ENCODE measurements around the gene RPLP1.

Gene RPLP1

GRCh38 chr15:69468241-69469121 is 15.9 kb downstream of the RPLP1 start:
- TF ChIP-seq POLR2AphosphoS5 (IDR thresholded peaks at IDR 0.05; ENCODE audit: low read depth) (peak; percentile 73), CTCF (IDR thresholded peaks at IDR 0.05; ENCODE audit: insufficient read depth, low read length) (no peak), GABPA (IDR thresholded peaks at IDR 0.05; ENCODE audit: low read depth) (no peak), SPI1 (IDR thresholded peaks at IDR 0.05; ENCODE audit: borderline replicate concordance, low read depth) (peak; percentile 98)
- TF ChIP-seq, protein P1, sequence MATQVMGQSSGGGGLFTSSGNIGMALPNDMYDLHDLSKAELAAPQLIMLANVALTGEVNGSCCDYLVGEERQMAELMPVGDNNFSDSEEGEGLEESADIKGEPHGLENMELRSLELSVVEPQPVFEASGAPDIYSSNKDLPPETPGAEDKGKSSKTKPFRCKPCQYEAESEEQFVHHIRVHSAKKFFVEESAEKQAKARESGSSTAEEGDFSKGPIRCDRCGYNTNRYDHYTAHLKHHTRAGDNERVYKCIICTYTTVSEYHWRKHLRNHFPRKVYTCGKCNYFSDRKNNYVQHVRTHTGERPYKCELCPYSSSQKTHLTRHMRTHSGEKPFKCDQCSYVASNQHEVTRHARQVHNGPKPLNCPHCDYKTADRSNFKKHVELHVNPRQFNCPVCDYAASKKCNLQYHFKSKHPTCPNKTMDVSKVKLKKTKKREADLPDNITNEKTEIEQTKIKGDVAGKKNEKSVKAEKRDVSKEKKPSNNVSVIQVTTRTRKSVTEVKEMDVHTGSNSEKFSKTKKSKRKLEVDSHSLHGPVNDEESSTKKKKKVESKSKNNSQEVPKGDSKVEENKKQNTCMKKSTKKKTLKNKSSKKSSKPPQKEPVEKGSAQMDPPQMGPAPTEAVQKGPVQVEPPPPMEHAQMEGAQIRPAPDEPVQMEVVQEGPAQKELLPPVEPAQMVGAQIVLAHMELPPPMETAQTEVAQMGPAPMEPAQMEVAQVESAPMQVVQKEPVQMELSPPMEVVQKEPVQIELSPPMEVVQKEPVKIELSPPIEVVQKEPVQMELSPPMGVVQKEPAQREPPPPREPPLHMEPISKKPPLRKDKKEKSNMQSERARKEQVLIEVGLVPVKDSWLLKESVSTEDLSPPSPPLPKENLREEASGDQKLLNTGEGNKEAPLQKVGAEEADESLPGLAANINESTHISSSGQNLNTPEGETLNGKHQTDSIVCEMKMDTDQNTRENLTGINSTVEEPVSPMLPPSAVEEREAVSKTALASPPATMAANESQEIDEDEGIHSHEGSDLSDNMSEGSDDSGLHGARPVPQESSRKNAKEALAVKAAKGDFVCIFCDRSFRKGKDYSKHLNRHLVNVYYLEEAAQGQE (IDR thresholded peaks at IDR 0.05; ENCODE audit: insufficient replicate concordance, low read depth): no peak
- Histone ChIP-seq H3K27ac (replicated peaks) (peak overlapping the region; percentile 13), H3K4me3 (replicated peaks; ENCODE audit: insufficient read depth, low read length) (no peak overlapping the region), H3K27me3 (ENCODE audit: insufficient read depth, poor library complexity, severe bottlenecking) (no peaks in the 10 kb centered on the region)
- DNase-seq (ENCODE audit: low read depth in 1 of 2, low spot score in 1 of 2): peak; percentile 62 to 89

DNA sequence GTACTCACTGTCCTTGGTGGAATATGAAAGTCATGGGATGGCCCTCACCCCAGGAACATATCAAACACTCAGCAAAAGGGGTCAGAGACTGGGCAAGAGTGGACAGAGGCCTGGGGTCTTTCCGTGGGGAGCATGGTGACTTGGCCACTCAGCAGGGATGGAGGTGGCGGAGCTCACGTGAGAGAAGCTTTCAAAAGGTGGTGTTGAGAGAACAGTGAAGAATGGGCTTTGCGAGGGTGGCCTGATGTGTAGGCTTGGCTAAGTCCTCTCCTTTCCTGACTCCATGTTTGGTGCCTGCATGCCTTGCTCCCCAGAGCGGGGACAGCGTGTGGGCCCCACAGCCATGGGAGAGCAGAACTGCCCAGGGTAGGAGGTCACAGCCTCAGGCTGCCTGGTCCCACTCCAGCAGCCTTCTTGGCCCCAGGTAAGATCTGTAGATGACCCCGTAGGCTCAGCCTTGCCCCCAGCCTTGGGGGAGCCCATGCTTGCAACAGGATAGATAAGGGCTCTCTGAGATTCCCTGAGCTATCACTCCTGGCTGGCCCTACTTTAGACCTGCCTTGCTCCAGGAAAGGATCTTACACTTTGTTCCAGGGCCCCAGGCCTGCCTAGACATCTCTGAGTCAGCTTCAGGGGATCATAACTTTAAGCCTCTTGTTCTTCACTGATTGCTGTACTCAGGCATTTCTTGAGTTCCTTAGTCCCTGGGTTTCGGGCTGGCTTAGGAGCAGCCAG is 17.0 kb downstream of the RPLP1 start:
- DNase-seq (ENCODE audit: low read depth in 1 of 2, low spot score in 1 of 2): no peak

More for the DNA sequence above, 17.0 kb downstream of the RPLP1 start:
- no peaks in the 10 kb centered on the region for H3K27me3 ChIP-seq (ENCODE audit: insufficient read depth, poor library complexity, severe bottlenecking)
- TF ChIP-seq GABPA (IDR thresholded peaks at IDR 0.05; ENCODE audit: low read depth) (no peak), CTCF (IDR thresholded peaks at IDR 0.05; ENCODE audit: insufficient read depth, low read length) (no peak), SPI1 (IDR thresholded peaks at IDR 0.05; ENCODE audit: borderline replicate concordance, low read depth) (no peak), POLR2AphosphoS5 (IDR thresholded peaks at IDR 0.05; ENCODE audit: low read depth) (no peak)
- TF ChIP-seq, protein P1 (IDR thresholded peaks at IDR 0.05; ENCODE audit: insufficient replicate concordance, low read depth): no peak
- no peak overlapping the region for H3K4me3 ChIP-seq (replicated peaks; ENCODE audit: insufficient read depth, low read length)
- no peak overlapping the region for H3K27ac ChIP-seq (replicated peaks)
